HG03139 (cell line): ENCODE measurements around the gene CLDN15.
"Not testable (repeated sequence)": the region's sequence is repeated elsewhere in the genome, so short reads cannot be mapped to it uniquely, and the experiment has no call there.

ENCODE experiments used
- ATAC-seq: cut with Tn5 transposase; IDR thresholded peaks from one replicate; pipeline ENCODE4 v1.9.1; 2021; ENCODE audit not compliant: unreplicated experiment

Gene CLDN15

GRCh38 chr7:101237206-101238067 lies at the start of gene CLDN15:
Gene CLDN15 (minus strand): TSS chr7:101237802. CDS start chr7:101237581, 221 bp downstream.
- no peak for ATAC-seq

DNA sequence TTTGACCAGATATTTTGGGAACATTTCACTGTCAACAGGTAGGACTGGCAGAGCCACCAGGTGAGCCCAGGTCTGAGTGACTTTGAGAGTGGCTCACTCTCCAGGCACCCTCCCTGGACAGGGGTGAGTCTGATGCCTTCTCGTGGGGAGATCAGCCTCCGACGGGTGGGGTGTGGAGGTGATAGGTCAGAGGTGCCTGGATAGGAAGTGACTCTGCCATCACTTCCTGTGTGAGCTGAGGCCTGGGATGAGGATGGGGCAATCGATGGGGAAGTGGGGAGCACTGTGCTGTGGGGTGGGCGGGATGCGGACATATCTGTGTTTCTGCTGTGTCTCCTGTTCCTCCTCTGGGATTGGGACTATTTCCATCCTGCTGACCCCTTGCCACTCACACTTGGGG lies 49.4 kb upstream of the CLDN15 start:
- no peak for ATAC-seq

- not testable (repeated sequence) for ATAC-seq
Observed at GRCh38 chr7:101285880-101286279, 48.3 kb upstream of the CLDN15 start.

- ATAC-seq, result no peak
Observed at GRCh38 chr7:101285171-101285570, 47.6 kb upstream of the CLDN15 start.

GRCh38 chr7:101280912-101281311 lies 43.3 kb upstream of the CLDN15 start:
- ATAC-seq, result not testable (repeated sequence)

GRCh38 chr7:101278461-101279292 lies 41.1 kb upstream of the CLDN15 start:
- no peak for ATAC-seq

- ATAC-seq, result no peak
Observed at GRCh38 chr7:101277155-101277554, 39.6 kb upstream of the CLDN15 start.

GRCh38 chr7:101273206-101273605 lies 35.6 kb upstream of the CLDN15 start:
- no peak for ATAC-seq

- no peak for ATAC-seq
Observed at GRCh38 chr7:101271021-101271420, 33.4 kb upstream of the CLDN15 start.

DNA sequence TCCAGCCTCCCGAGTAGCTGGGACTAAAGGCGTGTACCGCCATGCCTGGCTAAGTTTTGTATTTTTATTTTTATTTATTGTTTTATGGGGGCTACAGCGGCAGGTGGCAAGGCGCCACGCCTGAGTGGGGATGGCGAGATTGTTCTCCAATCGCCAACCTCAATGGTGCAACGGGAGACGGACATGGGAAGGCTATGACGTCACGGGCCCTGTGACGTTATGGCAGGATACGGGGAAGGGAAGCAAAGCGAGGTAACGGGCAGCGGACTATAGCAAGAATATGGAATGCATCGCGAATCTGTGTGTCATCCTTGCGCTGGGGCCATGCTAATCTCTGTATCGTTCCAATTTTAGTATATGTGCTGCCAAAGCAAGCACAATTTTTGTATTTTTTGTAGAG lies 32.1 kb upstream of the CLDN15 start:
- no peak for ATAC-seq

DNA sequence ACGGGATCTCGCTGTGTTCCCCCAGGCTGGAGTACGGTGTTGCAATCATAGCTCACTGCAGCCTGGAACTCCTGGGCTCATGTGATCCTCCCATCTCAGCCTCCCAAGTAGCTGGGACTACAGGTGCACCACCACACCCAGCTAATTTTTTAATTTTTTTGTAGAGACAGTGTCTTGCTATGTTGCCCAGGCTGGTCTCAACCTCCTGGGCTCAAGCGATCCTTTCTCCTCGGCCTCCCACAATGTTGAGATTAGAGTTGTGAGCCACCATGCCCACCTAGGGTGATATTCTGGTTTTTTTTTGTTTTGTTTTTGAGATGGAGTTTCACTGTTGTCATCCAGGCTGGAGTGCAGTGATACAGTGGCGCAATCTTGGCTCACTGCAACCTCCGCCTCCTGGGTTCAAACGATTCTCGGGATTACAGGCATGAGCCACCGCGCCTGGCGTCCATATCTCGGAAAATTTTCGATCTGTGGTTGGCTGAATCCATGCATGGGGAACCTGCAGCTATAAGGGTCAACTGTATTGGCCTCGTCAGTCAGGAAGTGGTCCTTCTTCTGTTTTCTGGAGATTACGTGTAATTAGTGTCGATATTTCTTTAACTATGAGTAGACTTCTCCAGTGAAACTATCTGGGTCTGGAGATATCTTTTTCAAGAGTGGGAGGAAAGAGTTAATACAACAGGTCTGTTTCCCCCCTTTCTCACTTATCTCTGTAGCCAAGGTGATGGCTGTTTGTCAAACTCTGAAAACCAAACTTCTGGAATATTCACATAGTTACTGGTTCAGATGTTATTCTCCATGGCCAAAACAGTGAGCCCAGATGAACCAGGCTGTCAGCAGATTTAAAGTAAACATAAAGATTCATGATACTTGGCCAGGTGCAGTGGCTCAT lies 28.3 kb upstream of the CLDN15 start:
- ATAC-seq, result no peak

DNA sequence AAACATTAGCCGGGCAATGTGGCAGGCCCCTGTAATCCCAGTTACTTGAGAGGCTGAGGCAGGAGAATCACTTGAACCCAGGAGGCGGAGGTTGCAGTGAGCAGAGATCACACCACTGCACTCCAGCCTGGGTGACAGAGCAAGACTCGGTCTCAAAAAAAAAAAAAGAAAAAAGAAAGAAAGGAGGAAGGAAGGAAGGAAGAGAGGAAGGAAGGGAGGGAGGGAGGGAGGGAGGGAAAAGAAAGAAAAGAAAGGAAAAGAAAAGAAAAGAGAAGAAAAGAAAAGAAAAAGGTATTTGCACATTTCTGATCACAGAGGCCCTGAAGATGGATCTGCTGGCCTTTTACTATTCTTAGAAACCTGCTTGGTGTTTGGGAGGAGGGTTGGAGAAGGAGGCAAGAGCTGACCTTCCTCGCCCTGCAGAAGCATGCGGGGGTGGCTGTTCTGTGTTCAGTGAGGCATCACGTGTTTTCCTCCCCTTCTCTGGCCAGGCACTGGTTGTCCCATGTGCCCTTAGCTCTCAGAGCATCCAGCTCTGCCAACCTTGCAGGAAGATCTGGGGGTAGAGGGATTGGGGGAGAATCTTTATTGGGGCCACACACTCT lies 26.6 kb upstream of the CLDN15 start:
- not testable (repeated sequence) for ATAC-seq

- ATAC-seq, result no peak
Observed at GRCh38 chr7:101258243-101258731, 20.7 kb upstream of the CLDN15 start.

- ATAC-seq, result no peak
Observed at GRCh38 chr7:101255796-101256195, 18.2 kb upstream of the CLDN15 start.

DNA sequence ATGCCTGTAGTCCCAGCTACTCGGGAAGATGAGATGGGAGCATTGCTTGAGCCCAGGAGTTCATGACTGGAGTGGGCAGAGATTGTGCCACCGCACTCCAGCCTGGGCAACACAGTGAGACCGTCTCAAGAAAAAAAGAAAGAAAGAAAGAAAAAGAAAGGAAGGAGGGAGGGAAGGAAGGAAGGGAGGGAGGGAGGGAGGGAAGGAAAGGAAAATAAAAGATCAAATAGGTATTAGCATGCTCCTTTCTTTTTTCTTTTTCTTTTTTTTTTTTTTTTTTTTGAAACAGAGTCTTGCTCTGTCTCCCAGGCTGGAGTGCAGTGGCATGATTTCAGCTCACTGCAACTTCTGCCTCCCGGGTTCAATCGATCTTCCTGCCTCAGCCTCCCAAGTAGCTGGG lies 15.6 kb upstream of the CLDN15 start:
- ATAC-seq, result not testable (repeated sequence)

GRCh38 chr7:101251871-101252659 lies 14.5 kb upstream of the CLDN15 start:
- ATAC-seq, result peak; percentile 99

- ATAC-seq, result no peak
Observed at GRCh38 chr7:101250324-101250723, 12.7 kb upstream of the CLDN15 start.

DNA sequence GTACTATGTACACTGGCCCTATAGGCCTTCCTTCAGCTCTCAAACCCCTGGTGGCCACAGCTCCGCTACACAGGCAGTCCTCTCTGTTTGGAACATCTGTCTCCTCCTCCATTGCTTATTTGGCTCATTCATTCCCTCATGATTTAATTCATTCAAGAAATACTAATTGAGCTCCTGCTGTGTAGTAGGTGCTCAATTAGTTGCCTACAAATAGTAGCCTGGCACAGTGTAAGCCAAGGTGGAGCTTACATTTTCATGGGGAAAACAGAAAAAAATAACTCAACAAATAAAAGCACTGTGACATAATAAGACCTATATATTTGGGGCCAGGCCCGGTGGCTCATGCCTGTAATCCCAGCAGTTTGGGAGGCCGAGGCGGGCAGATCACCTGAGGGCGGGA lies 10.7 kb upstream of the CLDN15 start:
- no peak for ATAC-seq

GRCh38 chr7:101245147-101245668 lies 7.6 kb upstream of the CLDN15 start:
- no peak for ATAC-seq
